Activated CD4-positive, alpha-beta T cell treated with anti-CD3 and anti-CD28 coated beads for 4 hours (primary cell): ENCODE data around the gene POC1A.

Experiments
- DNase-seq, 2 donors: peaks; one replicate each; pipeline ENCODE4 v3.0.0-alpha.2; 2020

The POC1A gene

DNA sequence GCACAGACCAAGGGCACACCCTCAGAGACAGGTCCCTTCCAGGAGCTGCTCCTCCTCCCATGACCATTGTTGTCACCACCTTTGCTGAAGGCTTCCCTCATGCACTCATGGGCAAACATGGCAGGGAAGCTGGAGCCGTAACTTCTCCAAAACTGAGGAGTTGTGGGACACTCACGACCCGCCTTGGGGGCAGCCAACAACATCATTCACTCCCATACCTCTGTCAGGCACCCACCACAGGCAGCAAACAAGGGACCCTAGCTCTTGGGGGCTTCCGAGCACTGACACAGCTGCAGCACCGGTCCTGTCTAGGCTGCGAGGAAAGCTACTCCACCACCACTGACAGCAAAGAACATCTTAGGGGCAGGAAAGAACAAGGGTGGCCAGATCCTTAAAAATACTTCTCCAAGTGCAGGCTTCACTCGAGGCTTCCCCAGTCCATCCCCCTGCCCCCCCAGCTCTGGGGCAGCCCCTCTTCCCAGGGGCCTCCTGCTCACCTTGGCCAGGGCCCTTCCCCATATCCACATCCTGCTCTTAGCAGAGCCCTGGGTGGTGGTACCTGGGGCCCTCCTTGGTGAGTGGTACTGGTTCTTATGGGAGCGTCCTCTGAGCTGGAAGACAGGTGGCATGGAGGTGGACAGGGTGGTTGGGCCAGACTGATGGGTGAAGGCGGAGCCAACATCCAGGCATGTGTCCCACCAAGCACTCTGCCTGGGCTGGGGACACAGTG lies 69.8 kb downstream of the POC1A start:
- no peak for DNase-seq

DNA sequence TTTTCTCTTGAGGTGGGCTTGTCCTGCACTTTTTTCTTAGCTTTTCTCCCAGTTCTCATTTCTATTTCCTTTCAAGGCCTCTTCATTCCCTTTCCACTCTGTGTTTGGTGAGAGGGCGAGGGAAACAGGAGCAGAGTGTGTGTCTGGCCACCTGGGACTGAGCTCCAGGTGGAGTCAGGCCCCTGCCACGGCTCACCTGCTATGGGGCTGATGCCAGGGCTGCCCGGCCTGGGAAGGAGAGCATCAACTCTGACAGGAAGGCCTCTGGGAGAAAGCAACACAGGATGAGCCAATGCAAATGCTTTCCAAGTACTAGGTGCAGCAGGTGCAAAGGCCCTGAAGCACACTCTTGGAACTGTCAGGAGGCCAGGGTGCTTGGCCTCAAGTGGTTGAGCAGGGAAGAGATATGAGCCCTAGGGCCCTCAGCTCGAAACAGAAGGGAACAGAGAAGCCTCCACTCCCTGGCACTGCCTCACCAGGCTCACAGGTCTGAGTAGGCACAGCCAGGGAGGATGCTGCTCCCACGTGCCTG lies 70.6 kb downstream of the POC1A start:
- no peak for DNase-seq

DNA sequence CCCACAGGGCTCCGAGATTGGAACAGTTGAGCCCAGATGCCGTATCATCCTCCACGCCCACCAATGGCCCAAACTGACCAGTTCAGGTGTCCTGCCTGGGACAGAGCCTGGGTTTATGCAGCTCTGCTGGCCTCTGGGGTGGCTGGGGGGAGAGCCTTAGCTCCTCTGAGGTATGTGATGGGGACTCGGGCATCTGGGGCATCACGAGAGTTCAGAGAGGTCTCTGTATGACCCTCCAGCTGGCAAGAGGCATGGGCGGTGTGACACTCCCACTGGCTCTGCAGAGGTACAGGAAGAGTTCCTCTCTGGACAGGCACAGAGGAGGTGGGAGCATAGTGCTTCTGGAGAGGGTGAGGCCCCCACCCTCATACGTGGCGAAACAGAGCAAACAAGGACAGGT lies 71.3 kb downstream of the POC1A start:
- no peak for DNase-seq

DNA sequence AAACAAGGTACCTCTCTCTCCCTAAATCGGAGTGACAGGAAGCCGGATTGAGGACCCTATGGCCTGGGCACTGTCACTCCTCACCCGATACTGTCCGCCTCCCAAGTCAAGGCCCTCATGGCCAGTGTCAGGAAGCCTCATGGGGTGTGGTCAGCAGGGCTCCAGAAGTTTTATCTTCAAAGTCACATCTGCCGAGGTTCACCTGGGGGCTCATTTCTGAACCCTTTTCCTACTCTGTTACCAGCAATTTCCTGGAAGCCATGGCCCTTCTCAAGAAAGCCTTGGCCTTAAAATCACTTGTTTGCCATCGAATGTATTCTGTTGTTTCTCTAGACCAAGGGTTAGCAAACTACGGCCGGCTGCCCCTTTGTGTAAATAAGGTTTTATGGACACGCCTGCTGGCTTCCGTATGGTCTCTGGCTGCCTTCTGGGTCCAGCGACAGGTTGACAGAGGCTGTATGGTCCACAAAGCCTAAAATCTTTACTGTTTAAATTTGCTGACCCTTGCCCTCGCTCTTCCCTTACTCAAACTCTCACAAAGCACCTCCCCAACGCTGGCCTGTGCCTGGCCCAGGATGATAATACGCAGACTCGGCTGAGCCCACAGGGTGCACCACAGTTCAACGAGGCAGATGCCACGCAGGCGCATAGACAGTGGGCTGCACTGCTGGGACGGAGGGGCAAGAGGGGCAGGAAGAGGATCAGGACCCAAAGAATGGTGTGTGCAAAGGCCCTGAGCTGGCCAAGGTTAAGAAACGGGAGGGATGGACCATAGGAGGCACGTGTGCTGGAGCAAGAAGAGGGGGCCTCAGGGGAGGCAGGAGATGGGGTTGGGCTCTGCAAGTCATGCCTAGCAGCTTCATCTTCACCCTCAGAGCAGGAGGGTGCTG lies 73.1 kb downstream of the POC1A start:
- no peak for DNase-seq

DNA sequence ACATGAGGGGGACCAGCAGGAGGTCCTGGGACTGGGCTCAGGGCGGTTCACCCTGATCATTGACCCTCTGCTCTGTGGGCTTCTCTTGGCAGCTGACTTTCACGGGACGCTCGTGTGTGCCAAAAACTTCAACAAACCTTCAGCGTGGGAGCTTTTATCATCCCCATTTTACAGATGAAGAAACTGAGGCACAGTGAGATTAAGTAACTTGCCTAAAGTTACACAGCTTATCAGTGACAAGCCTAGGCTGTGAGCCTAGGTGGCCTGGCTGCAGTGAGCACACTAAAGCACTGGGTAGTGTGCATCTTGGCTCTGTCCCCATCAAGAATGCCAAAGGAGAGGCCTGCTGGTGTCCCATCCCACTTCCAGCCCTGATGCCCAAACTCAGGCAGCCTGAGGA lies 74.3 kb downstream of the POC1A start:
- DNase-seq = no peak

DNA sequence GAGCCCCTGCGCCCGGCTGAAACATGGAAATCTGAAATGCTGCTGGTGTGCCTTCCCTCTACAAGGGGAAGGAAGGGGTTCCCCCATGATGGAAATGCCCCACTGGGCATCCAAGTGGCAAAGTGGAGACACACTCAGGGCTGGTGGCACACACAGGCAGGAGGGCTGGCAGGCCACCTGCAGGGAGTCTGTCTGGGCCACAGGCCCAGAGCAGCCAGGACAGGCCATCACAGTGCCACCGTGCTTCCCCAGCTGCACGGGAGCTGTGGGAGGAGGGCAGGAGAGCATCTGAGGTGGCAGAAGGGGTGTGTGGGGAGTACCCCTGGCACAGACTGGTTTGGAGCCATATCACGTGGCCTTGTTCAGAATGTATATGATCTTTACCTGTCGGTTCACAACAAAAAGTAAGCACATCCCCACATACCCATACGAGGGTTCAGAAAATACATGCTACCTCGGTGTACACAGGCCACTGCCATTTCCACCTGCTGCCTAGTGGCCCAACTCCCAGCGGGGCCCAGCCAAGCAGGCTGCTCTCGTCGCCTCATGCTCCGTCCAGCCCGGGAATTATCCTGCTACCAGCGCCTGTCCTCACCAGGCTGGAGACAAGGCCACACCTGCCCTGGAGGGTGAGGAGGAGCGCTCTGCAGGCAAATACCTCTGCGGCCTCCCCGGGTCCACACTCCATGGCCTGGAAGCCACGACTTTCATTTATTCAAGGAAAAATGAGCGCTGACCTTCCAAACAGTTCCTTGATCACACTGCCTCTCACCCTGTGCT lies 75.3 kb downstream of the POC1A start:
- DNase-seq = no peak

DNA sequence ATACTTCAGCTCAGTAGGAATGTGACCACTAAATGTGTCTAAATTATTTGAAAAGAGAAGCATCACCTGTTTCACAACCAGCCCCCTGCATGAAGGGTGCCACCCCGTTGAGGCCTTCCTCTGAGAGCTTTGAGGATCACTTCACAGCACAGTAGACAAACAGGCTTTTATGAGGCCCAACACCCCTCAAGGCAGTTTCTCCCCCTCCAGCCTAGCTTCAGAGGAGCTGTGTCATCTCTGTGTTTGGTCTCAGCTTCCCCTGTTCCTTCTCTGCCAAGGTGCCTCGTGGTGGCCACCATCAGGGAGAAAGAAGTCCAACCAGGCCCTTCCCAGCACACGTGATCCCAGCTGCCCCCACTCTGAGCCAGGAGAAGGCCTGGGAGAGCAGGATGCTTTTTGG lies 76.3 kb downstream of the POC1A start:
- DNase-seq = no peak

DNA sequence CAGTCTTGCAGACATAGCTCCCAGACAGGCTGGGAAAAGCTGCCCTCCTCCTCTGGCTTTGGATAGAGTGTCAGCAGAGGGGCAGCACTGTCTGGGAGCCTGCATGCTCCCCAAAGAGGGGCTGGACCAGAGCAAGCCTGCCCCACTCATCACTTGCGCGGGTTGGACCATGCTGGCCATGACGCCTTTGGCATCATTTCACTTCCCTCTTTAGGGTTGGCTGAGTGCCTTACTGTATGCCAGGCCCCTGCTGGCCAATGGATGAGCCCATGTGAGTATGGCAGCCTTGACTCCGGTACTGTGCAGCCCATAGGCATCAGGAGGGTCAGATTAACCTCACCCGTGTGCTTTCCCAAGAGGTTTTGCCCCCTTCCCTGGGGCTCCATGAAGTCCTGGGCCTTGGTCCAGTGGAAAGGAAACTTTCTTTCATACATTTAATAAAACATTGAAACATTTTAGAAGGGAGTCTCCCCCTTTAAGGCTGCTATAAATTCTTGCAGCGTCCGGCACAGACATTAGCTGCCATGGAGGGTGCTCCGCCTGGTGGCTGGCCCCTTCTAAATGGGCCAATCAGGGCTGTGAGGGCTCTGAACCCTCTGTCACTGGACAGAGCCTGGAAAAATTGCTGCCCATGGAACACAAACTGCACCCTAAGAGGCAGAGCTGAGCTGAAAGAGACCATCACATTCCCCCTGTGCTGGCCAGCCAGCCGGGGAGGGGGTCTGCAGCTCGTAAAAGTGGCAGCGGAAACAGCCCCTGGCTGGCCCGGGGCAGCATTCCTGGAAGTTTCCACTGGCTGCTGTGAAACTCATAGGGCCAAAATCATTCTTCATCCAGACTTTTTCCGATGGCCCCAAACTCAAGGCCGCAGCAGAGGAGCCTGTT lies 77.1 kb downstream of the POC1A start:
- DNase-seq = no peak

DNA sequence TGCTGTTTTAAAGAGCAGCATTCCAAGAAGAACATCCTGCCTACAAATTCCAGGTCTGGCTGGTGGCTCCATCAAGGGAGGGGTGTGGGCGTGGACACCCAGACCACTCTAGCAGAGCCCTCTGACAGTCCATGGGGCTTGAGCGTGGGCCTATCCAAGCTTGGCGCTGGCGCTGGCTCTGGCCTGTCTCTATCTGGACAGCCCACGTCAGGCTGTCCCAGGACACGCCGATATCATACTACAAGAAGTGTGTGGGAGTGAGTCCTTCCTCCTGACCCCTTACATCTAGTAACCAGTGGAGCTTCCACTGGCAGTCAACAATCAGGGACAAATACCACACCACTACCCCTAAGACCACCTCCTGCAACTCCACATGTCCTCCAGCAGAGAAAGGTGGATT lies 80.7 kb downstream of the POC1A start:
- no peak for DNase-seq

DNA sequence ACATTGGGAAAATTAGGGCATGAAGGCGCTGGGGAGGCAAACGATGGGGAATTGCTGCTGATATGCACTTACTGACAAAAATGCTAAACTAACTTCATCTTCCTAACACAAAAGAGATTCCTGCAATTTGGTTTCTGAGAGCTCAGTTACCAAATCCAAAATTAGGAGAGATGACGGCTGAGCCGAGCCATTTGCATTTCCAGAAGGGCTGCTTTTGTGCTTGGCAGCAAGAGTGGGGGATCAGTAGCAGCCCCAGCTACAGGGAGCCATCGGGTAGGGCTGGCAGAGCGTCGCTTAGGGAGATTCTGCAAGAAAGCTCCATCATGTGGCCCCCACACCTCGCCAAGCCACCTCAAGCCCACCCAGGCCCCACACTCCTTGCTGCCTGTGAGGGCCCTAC lies 81.8 kb downstream of the POC1A start:
- DNase-seq = no peak

DNA sequence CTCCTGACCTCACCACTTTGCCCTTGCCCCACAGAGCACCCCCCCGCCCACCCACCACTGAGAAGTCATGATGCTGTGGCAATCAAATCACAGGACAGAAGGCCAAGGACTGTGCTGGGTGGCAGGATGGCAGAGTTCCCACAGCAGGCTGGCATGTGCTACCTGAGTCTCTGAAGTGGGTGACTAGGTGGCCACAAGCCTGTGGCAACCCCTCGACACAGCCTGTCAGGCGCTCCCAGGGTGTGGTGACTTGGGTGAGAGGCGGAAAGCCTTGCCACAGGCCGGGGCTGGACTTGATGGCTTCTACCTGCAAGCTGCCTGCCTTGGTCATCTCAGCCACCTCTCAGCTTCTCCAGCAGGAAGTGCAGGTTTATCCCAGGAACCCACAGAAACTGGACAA lies 82.2 kb downstream of the POC1A start:
- no peak for DNase-seq

DNA sequence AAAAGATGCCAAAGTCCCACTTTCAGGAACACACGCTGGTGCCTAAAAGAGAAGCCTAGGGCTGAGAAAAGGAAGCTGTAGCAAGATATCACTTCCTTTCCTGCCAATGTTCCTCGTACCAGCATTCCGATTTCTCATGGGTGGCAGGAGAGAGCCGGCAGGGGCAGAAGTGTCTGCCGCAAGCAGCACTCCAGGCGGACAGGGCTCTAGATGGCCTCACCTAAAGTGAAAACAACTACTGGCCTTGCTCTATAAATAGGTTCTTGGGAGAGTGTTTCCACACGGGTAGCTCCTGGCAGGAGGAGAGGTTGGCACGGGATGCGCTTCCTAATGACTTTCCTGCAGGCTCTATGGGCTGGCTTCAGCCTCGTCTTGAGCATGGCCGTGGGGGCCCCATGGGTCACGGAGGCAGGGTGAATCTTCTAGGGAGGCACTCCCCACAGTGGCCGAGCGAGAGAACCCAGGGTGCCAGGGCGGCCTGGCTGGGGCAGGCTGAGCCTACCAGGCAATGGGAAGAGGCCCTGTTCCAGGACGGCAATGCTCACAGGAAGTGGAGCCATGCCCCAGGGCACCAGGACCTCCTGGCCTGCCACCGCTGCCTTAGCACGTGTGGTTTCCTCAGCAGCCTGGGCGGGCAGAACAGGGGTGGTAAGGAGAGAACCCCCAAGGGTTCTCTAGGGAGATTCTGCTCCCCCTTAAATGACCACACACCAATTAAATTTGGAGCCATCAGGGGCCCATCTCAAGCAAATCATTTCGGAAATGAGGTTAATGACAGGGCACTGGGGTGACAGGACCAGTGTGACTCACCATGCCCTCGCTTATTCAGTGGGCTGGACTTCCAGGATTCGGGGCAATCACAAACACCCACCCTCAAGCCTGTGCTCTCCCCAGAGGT lies 83.2 kb downstream of the POC1A start:
- no peak for DNase-seq

DNA sequence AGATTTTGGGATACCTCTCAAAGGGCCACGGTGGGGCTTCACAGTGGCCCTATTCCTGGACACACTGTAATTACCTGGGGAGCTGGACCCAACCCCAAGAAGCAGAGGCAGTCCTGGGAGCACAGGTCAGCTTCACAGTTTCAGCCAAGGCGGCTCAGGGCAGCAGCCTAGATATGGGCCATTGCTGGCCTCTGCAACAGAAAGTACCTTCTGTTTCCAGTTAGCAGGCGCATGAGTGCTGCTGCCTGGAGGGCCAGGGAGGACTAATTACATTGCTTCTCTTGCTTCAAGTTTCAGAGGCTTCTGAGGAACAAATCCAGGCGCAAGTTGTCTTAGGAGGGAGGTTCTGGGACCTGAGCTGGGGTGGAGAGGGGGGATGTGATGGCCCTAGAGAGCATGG lies 84.4 kb downstream of the POC1A start:
- DNase-seq = no peak

DNA sequence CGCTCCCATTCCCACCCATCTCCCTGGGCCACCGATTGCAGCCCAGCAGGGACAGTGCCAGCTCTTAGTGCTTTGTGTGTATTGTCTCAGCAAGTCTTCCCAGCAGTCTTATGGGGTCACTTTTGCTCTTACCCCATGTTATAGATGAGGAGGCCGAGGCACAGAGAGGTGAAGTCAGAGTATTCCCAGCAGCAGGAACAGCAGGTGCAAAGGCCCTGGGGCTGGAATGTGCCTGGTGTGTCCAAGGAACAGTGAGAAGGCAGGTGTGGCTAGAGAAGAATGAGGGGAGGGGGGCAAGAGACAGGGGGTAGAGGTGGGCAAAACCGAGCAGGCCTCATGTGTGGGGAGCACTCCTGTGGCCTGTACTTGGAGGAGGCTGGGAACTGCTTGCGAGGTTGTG lies 85.1 kb downstream of the POC1A start:
- no peak for DNase-seq

DNA sequence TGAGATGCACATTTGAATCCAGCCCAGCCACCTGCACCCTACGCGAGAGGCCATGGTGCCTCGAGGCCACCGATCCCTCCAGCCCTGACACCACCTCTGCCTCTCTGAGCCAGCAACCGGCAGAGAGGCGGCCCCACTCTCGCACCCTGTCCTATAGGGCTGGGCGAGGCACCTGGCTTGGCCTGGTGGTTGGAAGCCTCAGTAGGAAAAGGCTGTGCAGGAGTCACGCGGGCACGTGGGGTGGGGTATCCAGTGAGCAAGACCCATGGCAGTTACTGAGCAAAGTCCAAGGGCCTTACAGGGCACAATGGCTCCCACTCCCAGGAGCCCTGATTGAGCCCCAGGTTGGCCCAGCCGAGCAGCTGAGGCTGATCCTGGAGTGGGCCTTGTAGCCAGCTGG lies 85.5 kb downstream of the POC1A start:
- DNase-seq = no peak

DNA sequence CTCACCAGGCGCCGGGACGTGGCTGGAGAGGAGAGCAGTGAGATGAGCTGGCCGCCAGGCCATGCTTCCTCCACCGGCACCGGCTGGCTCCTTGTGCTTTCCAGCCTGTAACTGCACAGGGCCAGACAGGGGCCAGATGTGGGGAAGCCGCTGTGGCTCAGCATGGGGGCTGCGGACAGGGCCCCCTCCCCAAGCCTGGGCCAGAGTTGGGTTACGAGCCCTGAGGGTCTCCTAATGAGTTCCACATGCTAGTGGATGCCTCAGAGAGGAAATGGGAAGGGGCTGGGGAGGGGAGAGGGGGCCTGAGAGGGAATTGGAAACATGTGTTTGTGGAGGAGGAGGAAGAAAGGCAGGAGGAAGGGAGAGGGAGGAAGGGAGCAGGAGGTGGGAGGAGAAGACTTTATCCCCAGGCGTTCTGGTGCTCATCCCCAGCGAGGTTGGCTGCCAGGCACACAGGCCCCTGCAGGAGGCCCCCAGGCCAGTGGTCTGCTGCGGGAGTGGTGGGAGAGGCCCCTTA lies 86.1 kb downstream of the POC1A start:
- DNase-seq = no peak

DNA sequence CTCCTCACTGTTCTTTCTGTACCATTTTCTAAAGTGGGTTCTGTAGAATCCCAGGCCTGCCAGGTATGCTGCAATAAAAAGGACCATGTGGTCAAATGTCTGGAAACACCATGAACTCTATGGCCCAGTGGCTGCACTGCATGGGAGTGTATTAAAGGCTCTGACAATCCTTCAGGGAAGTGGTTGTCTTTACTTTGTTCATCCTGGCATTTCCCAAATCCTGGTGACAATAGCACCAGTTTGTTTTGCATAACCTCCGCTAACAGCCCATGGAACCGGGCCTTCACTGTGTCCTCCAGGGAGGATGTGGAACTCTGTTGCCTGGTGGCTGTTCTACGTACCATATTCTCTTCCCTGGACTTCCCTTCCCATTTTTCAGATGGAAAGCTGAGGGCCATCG lies 86.7 kb downstream of the POC1A start:
- DNase-seq = no peak

DNA sequence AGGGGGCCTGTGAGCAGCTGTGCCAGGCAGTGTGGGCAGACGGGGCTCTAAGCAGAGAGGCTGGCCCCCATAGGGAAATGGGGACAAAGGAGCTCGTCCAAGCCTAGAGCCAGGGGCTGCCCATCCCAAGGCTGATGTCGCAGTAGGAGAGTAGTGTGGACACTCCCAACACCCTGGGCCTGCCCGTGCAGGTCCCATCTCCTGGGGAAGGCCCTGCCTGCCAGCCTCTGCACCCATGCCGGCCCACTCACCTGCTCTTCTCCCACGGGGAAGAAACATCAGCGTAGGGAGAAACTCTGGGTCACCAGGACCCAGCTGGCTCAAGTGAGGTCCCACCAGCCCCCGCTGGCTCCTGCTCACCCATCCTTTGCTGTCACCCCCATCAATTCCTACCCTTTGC lies 87.2 kb downstream of the POC1A start:
- DNase-seq = no peak

DNA sequence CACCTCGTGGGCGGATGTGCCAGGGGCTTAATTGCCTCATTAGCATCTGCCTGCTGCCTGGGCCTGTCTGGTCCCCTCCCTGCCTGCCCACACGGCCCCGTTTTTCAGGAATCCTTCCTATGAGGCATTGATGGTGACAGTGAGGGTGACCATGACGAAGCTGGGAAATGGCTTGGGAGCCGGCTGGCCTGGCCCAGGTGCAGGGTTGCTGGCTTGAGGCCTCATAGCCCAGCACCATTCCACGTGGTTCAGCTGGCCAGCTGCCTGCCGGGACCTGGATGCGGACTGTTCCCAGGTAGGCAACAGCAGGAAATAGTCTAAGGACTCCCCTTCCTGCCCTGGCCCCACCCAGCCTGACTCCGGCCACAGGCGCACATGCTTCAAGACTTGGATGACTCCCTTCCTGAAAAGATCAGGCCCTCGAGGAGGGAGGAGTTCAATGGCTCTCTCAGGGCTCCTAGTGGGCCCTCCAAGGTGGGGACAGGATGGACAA lies 88.9 kb downstream of the POC1A start:
- no peak for DNase-seq

DNA sequence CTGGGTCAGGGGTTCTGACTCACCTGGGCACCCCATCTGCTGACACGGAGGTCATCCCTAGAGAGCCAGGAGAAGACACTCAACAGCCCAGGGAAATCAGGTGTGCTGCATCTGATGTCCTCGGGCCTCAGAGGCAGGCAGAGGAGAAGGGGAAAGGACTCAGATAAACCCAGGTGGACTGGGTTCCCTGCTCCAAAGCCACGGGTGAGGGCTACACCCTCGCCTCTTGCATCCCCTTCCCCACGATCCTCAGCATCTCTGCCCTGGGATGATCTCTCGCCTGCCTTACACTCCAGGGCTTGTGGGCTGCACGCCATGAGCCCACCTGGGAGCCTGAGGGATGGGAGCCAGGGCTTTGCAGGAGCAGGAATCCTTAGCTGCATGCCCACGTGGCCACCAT lies 89.7 kb downstream of the POC1A start:
- DNase-seq = no peak
